PFSK-1 (cell line): Measurements from ENCODE around the gene KLHL5.

Source experiments
- REST ChIP-seq, 2 experiments: IDR thresholded peaks; 2 replicates each; pipeline versions ENCODE4 v1.6.1 to v1.8.0; 2011 to 2012; ENCODE audit warnings: low read depth in 2 of 2, low read length in 2 of 2, control low read depth in 1 of 2, inconsistent platforms in 1 of 2, mild to moderate bottlenecking in 1 of 2, moderate library complexity in 1 of 2; ENCODE audit not compliant: insufficient read depth in 1 of 2
- TAF1 ChIP-seq: IDR thresholded peaks from 2 replicates; pipeline ENCODE4 v1.6.1; 2012; ENCODE audit warnings: low read length, control low read depth, borderline replicate concordance; ENCODE audit not compliant: insufficient read depth

- no peak for TF ChIP-seq TAF1
- no peak for TF ChIP-seq REST (IDR thresholded peaks at IDR 0.05; ENCODE audit: insufficient read depth in 1 of 2, low read depth in 2 of 2, low read length in 2 of 2)
Measured at GRCh38 chr4:39062770-39063097, 702 bp downstream of the KLHL5 start.
